ENCODE measurements around the gene KRTAP4-7. TPM values are rescaled to one million over a fixed set of nuclear protein-coding genes. Genes with fewer than 3 reads are reported as not detected.
"Not testable (repeated sequence)": the region's sequence is repeated elsewhere in the genome, so short reads cannot be mapped to it uniquely, and the experiment has no call there.

The KRTAP4-7 gene
- total and polyA plus RNA-seq, 3 donors from 2014 or later: not detected

GRCh38 chr17:41069031-41069430, 14.9 kb upstream of the KRTAP4-7 start:
- Histone ChIP-seq H3K4me1 (no peaks in the 10 kb centered on the region), H3K4me3 (no peak overlapping the region), H3K27ac (no peak overlapping the region), H3K36me3 (ENCODE audit: low read depth, missing control alignments) (no peaks in the 10 kb centered on the region), H3K27me3 (no peaks in the 10 kb centered on the region), H3K9me3 (no peaks in the 10 kb centered on the region)
- intact Hi-C loops (cut with DNase I; ENCODE audit: low total_unique reads): no loop called here
- TF ChIP-seq CTCF (IDR thresholded peaks at IDR 0.05): no peak
- TF ChIP-seq POLR2A (IDR thresholded peaks at IDR 0.05): no peak
- no peak for DNase-seq
- 69 to 90% methylated on average over 3 of the region's 3 CpGs for WGBS, 2 donors

DNA sequence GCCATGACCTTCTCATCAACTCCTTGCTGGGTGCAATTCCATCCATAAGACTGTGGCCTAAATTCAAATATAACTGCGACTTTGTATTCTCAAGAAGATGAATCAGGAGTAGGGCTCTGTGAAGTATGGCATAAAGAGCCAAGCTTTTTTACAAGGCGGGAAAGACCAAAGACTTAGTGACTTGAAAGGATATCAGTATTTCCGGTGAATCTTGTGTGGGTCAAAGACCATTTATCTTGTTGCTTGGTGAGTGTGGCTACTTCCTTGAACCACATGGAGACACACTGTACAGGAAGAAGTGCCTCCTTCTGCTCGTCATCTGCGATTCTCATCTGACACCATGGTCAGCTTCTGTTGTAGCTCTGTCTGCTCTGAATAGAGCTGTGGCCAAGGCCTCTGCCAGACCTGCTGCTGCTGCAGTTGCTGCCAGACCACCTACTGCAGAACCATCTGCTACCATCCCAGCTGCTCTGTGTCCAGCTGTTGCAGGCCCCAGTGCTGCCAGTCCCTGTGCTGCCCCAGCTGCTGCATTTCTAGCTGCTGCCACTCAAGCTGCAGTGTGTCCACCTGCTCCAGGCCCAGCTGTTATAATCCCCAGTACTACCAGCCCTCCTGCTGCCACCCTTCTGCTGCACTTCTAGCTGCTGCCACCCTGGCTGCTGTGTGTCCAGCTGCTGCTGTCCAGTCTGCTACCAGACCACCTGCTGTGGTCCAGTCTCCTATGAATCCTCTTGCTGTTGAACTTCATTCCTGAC, 12.2 kb upstream of the KRTAP4-7 start:
- no peaks in the 10 kb centered on the region for H3K36me3 ChIP-seq (ENCODE audit: low read depth, missing control alignments)
- no peaks in the 10 kb centered on the region for H3K4me1 ChIP-seq
- no peak overlapping the region for H3K27ac ChIP-seq
- H3K9me3 ChIP-seq: no peaks in the 10 kb centered on the region
- intact Hi-C loops (cut with DNase I; ENCODE audit: low total_unique reads): no loop called here
- no peaks in the 10 kb centered on the region for H3K27me3 ChIP-seq
- DNase-seq: no peak
- H3K4me3 ChIP-seq: no peak overlapping the region
- 76 to 98% methylated on average over 5 of the region's 5 CpGs for WGBS, 2 donors
- TF ChIP-seq POLR2A (IDR thresholded peaks at IDR 0.05): no peak

GRCh38 chr17:41073676-41074075, 10.3 kb upstream of the KRTAP4-7 start:
- TF ChIP-seq POLR2A (IDR thresholded peaks at IDR 0.05): no peak
- TF ChIP-seq CTCF (IDR thresholded peaks at IDR 0.05): no peak
- H3K27ac ChIP-seq: no peak overlapping the region
- H3K9me3 ChIP-seq: no peaks in the 10 kb centered on the region
- H3K27me3 ChIP-seq: no peaks in the 10 kb centered on the region
- 93 to 94% methylated on average over 2 of the region's 2 CpGs for WGBS, 2 donors
- H3K4me1 ChIP-seq: no peaks in the 10 kb centered on the region
- intact Hi-C loops (cut with DNase I; ENCODE audit: low total_unique reads): no loop called here
- DNase-seq: no peak
- no peak overlapping the region for H3K4me3 ChIP-seq
- no peaks in the 10 kb centered on the region for H3K36me3 ChIP-seq (ENCODE audit: low read depth, missing control alignments)

DNA sequence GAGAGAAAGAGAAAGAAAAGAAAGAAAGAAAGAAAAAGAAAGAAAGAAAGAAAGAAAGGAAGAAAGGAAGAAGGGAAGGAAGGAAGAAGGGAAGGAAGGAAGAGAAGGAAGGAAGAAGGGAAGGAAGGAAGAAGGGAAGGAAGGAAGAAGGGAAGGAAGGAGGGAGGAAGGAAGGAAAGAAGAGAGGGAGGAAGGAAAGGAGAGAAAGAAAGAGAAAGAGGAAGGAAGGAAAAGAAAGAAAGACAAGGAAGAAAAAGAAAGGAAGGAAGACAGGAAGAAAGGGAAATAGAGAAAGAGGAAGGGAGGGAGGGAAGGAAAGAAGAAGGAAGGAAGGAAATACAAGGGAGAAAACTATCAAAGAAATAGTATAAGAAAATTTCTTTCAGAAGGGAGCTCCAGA, 7.2 kb upstream of the KRTAP4-7 start:
- Histone ChIP-seq H3K4me1 (no peaks in the 10 kb centered on the region), H3K4me3 (no peak overlapping the region), H3K36me3 (ENCODE audit: low read depth, missing control alignments) (no peaks in the 10 kb centered on the region), H3K9me3 (no peaks in the 10 kb centered on the region), H3K27ac (no peak overlapping the region), H3K27me3 (no peaks in the 10 kb centered on the region)
- TF ChIP-seq POLR2A (IDR thresholded peaks at IDR 0.05) (no peak), CTCF (IDR thresholded peaks at IDR 0.05) (no peak)
- intact Hi-C loops (cut with DNase I; ENCODE audit: low total_unique reads): no loop called here
- DNase-seq: no peak

- no peaks in the 10 kb centered on the region for H3K9me3 ChIP-seq
- TF ChIP-seq CTCF (IDR thresholded peaks at IDR 0.05): no peak
- no peak for DNase-seq
- intact Hi-C loops (cut with DNase I; ENCODE audit: low total_unique reads): no loop called here
- 49 to 61% methylated on average over 4 of the region's 4 CpGs for WGBS, 2 donors
- no peaks in the 10 kb centered on the region for H3K27me3 ChIP-seq
- H3K27ac ChIP-seq: no peak overlapping the region
- no peak overlapping the region for H3K4me3 ChIP-seq
- no peaks in the 10 kb centered on the region for H3K36me3 ChIP-seq (ENCODE audit: low read depth, missing control alignments)
- H3K4me1 ChIP-seq: no peaks in the 10 kb centered on the region
These were observed 1.3 kb upstream of the KRTAP4-7 start for GRCh38 chr17:41082626-41083025.

DNA sequence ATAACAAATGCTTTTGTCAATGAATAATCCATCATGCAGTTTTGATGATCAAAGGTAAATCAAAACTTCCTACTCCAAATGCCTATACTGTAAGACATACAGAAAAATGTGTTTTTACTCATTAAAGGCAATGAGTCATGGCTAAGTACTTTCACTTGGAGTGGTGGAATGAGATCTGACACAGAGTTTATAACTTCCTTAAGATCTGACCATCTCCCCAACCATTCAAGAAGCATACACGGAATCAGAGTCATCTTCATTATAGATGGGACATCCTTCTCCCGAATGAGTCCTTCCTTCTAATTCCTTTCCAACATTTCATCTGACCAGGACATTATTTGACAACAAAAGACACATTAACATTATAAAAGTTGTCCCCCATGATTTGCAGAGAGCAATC, 523 bp upstream of the KRTAP4-7 start:
- H3K27ac ChIP-seq; H3K36me3 ChIP-seq (ENCODE audit: low read depth, missing control alignments); intact Hi-C loops (cut with DNase I; ENCODE audit: low total_unique reads); H3K27me3 ChIP-seq; H3K4me3 ChIP-seq; H3K9me3 ChIP-seq; H3K4me1 ChIP-seq; DNase-seq: not testable (repeated sequence)
- 76 to 78% methylated on average over 2 of the region's 2 CpGs for WGBS, 2 donors

- intact Hi-C loops (cut with DNase I; ENCODE audit: low total_unique reads); H3K27ac ChIP-seq; H3K4me3 ChIP-seq; H3K4me1 ChIP-seq; H3K27me3 ChIP-seq; H3K9me3 ChIP-seq; H3K36me3 ChIP-seq (ENCODE audit: low read depth, missing control alignments); DNase-seq: not testable (repeated sequence)
- WGBS, 2 donors: 62 to 75% methylated on average over 4 of the region's 4 CpGs
These were observed 4.9 kb downstream of the KRTAP4-7 start for GRCh38 chr17:41088760-41089352.

Measured in testis (tissue), 3 donors.